ENCODE results near the gene RAPGEF4. TPM values are rescaled to one million over a fixed set of nuclear protein-coding genes. Genes with fewer than 3 reads are reported as not detected.
A peak's percentile ranks its signal among the peaks of the same experiment; 100 is the strongest.

Gene RAPGEF4
- total and polyA plus RNA-seq, 9 of the 15 experiments (the other 6 are each of a cell fraction or from before 2014, with no cell fraction given) = 0.04 to 0.33 (median 0.13) TPM; not detected in 6

DNA sequence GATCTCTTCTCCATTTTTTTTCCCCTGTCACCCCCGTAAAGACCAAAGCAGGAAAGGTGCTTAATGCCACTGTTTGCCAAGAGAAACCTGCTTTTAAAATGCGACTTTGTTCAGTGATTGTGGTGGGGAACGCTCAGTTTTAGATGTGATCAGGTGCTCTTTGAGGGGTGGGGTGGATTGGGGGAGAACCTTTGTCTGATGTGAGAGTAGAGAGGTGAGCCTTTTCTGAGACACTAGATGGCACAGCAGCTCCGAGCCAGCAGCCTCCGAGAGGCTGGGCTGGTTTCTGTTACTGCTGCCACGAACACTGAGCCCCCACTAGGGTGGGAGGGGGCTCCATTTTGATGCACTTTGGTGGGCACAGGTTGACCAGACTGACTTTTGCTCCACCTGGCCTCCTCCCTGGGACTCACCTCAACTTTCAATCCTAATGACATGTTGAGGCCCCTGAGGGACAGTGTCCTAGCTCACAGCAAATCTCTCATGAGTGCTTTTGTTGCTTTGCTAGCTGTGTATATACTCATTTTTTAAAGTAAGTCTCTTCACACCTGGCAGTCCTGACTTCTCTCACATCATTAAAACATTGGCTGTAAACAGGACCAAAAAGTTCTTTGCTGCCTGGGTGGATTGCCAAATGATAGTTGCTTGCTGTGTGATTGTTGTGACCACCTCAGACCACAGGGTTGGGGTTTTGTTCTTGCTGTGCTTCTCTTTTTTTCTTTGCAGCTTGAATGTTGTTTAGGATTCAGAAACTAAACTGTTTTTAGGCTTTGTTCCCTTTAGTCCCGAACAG is 241.8 kb downstream of the RAPGEF4 start (continued):
- TF ChIP-seq, protein P1, sequence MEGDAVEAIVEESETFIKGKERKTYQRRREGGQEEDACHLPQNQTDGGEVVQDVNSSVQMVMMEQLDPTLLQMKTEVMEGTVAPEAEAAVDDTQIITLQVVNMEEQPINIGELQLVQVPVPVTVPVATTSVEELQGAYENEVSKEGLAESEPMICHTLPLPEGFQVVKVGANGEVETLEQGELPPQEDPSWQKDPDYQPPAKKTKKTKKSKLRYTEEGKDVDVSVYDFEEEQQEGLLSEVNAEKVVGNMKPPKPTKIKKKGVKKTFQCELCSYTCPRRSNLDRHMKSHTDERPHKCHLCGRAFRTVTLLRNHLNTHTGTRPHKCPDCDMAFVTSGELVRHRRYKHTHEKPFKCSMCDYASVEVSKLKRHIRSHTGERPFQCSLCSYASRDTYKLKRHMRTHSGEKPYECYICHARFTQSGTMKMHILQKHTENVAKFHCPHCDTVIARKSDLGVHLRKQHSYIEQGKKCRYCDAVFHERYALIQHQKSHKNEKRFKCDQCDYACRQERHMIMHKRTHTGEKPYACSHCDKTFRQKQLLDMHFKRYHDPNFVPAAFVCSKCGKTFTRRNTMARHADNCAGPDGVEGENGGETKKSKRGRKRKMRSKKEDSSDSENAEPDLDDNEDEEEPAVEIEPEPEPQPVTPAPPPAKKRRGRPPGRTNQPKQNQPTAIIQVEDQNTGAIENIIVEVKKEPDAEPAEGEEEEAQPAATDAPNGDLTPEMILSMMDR (IDR thresholded peaks at IDR 0.05 in 2 of 3, conservative IDR thresholded peaks at IDR 0.05 in 1 of 3; ENCODE audit: insufficient read depth in 2 of 3, low read depth in 1 of 3, low read length in 3 of 3) = peak; percentile 29 to 33 (median 32); a peak in 3 of 6 replicates
- TF ChIP-seq, protein P2, sequence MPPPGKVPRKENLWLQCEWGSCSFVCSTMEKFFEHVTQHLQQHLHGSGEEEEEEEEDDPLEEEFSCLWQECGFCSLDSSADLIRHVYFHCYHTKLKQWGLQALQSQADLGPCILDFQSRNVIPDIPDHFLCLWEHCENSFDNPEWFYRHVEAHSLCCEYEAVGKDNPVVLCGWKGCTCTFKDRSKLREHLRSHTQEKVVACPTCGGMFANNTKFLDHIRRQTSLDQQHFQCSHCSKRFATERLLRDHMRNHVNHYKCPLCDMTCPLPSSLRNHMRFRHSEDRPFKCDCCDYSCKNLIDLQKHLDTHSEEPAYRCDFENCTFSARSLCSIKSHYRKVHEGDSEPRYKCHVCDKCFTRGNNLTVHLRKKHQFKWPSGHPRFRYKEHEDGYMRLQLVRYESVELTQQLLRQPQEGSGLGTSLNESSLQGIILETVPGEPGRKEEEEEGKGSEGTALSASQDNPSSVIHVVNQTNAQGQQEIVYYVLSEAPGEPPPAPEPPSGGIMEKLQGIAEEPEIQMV (tag; conservative IDR thresholded peaks at IDR 0.05; ENCODE audit: low read depth) = no peak
- TF ChIP-seq MIER1 (IDR thresholded peaks at IDR 0.05; ENCODE audit: low read depth) = no peak
- TF ChIP-seq ETS1 (conservative IDR thresholded peaks at IDR 0.05; ENCODE audit: control insufficient read depth, low read depth, low read length) = no peak
- TF ChIP-seq ZNF75A (CRISPR knock-in tag; IDR thresholded peaks at IDR 0.05) = no peak

All from K562 (cell line).